Renal cortical epithelial cell (primary cell): ENCODE measurements around the gene SH3TC2. TPM values are rescaled to one million over a fixed set of nuclear protein-coding genes. Genes with fewer than 3 reads are reported as not detected.

Experiments used
- total RNA-seq: library from RNA; depleted of rRNA; stranded (reverse); fragments of >200 nt; gene quantifications from 2 replicates; pipeline ENCODE4 v1.2.3, GENCODE V29; 2014

The SH3TC2 gene
- total RNA-seq, 1 donor from 2014 or later: 6.4 TPM

Other genes starting within 250 kb of the SH3TC2 start
- gene ADRB2, start 236.5 kb downstream of the SH3TC2 start, total RNA-seq: 2.7 and 7.6 TPM in 2 replicates
- gene ABLIM3, start 78.4 kb upstream of the SH3TC2 start, total RNA-seq: 17.5 and 33.9 TPM in 2 replicates
- 21.9 and 30.0 TPM in 2 replicates for gene AFAP1L1, start 208.8 kb upstream of the SH3TC2 start, total RNA-seq